ENCODE data around the gene LRRC74A.

Gene LRRC74A

DNA sequence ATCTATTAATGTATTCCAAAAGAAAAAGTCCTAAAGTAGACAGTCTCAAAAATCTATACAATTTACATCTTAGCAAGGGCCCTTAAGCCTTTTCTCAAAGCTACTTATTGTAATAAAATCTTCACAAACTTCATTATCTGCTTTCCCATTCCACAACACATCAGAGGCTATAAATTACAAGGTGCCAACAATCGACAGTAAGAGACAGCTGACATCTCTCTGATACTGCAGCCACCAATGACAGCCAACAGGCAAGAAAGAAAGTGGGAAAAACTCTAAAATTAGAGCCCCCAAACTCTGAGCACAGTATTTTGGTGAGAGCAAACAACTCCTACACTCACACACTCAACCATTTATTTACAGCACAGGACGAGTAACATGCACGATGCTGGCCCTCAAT is 15.7 kb upstream of the LRRC74A start:
- DNase-seq (ENCODE audit: low read depth in 1 of 2, low spot score in 1 of 2) = no peak

DNA sequence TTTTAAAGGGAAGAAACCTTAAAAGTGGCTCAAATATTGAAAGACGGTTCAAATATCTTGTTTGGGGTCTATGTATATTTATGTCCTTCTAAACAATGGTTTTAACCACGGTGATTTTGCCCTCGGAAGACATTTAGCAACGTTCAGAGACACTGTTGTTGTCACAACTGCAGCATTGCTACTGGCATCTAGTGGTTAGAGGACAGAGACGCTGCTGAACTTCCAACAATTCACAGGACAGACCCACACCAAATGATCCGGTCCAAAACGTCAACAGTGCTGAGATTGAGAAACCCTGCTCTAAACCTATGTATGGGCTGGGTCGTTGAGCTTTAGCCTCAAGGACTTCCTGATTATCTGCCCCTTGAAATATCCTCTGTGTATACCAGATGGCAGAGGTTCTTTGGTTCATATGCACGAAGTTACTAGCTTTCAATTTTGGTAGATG is 15.2 kb upstream of the LRRC74A start:
- DNase-seq (ENCODE audit: low read depth in 1 of 2, low spot score in 1 of 2) = no peak

DNA sequence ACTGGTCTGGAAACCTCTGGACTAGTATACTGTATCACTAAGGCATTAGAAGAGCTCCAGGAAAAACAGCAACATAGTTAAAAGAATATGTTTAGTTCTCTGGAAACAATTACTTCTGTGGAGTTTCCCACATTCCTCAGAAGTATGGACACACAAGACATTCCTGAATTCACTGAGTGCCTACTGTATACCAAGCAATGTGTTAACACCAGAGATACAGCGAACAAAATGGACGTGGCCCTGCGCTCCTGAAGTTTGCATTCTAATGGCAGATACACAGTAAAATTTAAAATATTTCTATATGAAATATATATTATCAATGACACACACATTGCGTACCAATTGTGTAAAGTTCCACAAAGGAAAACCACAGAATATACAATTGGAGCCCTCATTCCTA is 14.6 kb upstream of the LRRC74A start:
- no peak for DNase-seq (ENCODE audit: low read depth in 1 of 2, low spot score in 1 of 2)

DNA sequence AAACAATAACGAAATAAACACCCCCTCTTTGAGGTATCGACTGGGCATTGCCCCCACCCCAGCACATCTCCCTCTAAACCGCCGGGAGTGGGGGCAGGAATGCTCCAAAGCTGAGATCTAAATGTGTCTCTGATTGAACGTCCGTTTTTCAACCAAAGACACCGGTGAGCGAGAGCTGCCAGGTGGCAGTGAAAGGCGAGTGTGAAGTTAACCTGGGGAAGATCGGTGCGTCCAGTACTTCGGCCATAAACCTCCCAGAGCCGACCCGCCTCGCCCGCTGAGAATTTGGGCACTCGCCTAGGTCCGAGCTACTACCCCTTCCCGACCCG is 14.2 kb upstream of the LRRC74A start:
- no peak for DNase-seq (ENCODE audit: low read depth in 1 of 2, low spot score in 1 of 2)

DNA sequence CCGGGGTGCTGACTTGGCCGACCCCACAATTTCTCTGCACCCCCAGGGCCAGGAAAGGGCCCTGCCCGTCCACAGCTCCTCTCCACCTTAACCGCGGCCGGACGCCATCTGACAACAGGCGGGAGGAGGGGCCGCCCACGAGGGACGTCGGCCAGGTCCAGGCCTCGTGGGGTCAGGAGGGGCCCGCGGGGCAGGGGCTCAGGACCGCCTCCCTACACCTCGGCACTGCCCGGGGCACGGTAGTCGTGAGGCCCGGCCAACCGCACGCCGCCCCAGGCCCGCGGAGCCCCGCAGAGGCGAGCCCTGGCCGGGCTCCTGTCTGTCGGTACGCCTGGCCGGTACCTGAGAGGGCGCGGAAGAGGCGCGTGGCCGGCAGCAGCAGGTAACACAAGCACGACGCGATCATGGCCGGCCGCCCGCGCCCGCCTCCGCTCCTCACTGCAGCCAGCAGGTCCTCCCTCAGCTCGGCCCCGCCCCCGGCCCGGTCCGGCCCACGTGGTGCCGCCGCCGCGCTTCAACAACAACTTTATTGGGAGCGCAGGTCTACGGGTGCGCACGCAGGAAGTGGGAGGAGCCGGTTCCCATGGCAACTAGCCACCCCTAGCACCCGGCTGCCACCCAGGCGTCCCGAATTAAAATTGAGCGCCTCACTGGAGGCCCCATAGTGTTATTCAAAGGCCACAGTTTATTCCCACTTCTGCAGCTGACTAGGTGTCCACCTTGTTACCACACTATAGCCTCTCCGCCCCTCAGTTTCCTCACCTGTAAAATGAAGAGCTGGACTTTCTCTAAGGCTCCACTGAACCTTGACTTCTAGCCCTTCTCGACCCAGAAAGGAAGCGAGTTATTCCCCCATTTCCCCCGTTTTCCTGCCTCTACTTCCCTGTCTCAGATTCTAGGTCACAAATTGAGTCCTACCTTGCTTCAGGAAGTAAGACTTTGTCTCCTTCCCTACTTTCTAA is 13.5 kb upstream of the LRRC74A start, which contains the start of gene ANGEL1:
Gene ANGEL1, minus strand, starts transcription at position 461 of the 962 bp plus-strand sequence. Its CDS starts 55 bp downstream, at position 406.
- DNase-seq (ENCODE audit: low read depth in 1 of 2, low spot score in 1 of 2) = peak; percentile 96 to 98

DNA sequence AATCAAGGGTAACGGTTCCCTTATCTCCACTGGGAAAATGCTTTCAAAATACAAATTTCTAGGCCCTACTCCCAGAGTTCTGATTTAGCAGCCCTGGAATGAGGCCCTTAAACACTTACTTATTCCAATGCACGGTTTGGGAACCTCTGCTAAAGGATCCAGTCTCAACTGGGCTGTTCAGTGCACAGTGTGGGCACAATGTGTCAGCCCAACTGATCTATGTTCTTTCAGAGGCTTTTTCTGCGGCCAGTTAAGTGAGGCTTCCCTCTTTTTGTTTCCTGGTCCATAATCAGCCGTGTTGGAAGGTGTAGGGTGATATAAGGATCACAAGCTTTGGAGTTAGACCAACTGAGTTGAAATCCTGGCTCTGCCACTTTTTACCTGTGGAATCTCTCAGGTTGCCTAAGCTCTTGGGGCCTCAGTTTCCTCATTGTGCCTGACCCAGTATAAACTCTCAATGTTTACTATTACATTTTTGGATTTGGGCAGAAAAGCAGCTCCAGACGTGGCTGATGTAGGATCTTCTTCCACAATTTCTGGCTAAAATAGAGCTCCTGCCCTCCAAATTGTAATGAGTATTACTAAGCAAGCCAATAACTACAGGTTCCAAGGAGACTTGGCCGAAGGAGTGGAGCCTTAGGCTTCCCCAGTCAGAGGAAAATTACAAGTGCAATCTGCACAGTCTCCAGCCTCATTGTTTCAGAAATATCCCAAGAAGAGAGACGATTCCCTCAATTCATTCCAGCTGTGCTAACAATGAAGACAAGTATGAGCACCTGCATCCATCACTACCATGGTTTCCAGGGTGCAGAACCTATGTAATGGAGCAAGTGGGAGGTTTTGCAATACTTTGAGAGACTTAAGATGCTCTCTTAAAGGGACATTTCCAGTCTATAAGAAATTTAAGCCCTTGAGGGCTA is 11.2 kb upstream of the LRRC74A start:
- DNase-seq (ENCODE audit: low read depth in 1 of 2, low spot score in 1 of 2) = no peak

DNA sequence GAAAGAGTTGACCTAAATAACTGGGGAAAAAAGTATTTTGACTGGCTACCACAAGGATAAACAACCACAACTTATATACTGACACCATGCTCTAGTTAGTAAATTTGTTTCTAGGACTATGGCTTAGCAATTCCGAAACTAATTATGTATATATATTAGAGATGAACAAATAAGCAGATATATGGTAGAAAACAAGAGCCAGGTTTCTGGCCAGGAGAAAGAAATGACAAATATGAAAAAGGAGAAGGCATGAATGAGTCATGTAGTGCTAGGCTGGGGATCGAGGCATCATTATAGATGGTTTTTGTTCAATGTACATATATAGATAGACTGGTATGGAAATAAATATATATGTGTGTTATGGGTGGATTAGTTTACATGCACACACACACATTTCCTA is 5.5 kb upstream of the LRRC74A start:
- no peak for DNase-seq (ENCODE audit: low read depth in 1 of 2, low spot score in 1 of 2)

DNA sequence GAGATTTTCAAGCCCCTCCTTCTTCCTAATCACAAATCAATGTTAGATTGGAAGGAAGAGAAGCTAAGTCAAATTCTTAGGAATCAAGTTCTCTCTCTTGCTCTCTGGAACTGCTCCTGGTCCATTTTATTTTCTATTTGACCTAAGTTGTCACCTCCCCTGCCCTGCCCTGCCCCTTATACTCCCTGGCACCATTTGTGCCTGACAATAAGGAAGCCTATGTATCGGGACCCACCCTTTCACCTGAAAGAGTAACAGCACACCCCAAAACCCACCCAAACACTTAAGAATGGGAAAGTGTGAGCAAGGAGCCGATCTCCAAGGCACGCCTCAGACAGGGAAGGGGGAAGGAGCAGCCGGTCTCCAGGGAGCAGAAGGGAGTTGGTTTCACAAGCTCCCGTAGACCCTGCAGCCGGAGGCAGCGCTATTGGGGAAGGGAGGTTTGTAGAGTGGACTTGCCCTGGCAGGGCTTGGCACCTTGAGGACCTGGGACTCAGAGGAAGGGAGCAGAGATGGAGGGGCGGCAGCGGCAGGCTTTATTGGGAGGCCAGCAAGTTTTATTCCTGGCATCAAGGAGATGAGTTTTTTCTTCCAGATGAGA is 1.6 kb downstream of the LRRC74A start:
- DNase-seq (ENCODE audit: low read depth in 1 of 2, low spot score in 1 of 2) = no peak

DNA sequence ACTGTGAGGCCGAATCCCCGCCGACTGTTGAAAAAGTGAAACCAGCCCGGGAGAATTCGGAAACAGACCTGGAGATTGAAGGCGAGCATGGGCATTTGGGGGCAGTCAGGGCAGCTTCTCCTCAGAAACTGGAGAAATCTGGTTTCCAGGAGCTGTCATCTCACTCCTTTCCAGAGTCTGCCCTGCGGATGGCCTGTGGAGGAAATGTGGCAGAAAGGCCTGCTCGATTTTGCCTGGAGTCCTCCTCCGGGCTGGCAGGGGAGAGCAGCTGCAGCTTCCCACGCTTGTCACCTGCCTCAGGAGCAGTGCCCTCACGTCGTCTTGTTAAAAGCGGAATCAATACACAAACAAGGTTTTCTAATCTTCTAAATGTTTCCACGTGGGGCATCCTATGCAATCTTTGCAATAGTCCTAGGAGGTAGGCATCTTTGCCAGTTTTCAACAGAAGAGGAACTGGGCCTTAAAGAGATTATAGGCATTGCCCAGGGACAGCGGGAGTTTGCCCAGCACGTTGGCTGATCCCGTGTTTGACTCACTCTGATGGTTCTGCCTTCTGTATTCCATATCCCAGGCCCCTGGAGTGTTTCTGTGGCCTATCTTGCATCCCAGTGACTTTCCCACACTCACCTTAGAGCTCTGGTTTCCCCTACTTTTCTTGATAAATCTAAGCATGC is 2.3 kb downstream of the LRRC74A start:
- no peak for DNase-seq (ENCODE audit: low read depth in 1 of 2, low spot score in 1 of 2)

DNA sequence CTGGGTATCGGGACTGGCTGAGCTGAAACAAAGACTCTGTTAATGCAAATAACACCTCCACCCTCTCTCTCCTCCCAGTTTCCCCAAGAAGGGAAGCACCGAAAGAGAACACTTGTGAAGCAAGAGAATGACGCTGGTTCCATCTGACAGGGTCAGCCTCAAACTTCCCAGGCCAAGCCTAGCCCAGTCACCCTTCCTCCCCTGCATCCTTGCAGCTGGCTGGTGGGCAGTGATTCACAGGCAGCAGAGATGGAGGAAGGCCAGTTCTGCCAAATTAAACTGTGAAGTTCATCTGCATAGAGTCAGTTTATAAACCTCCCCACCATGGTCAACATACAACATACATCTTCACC is 2.8 kb downstream of the LRRC74A start:
- DNase-seq (ENCODE audit: low read depth in 1 of 2, low spot score in 1 of 2) = no peak

DNA sequence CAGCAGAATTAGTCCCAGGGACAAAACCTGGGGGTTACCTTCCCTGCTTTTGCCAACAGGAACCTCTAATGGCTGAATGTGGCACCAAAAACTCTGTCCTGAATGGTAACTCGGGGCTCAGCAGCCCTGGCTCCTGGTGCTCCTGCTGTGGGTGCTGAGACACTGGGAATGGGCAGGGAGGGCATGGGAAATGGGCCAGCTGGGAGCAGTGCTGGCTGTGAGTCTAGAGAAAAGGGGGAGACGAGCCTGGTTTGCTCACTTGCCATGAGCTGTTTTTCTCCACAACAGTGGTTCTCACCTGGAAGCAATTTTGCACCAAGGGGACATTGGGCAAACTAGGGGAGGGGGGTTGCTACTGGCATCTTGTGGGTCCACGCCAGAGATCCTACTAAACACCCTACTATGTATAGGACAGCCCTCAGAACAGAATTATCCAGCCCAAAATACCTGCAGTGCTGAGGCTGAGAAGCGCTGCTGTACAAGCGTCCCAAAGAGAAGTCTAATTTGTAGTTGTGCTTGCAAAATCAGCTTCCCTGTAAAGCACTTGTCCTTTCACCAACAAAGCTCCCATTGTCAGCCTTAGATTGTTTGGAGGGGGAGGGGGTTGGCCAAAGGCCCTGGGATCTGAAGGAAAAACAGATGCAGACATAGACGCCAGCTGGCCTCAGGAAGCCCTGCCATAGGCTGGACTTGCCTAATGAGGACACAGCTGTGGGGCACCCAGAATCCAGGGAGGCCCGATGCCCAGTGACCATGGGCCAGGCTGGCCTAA is 3.6 kb downstream of the LRRC74A start:
- DNase-seq (ENCODE audit: low read depth in 1 of 2, low spot score in 1 of 2) = no peak

DNA sequence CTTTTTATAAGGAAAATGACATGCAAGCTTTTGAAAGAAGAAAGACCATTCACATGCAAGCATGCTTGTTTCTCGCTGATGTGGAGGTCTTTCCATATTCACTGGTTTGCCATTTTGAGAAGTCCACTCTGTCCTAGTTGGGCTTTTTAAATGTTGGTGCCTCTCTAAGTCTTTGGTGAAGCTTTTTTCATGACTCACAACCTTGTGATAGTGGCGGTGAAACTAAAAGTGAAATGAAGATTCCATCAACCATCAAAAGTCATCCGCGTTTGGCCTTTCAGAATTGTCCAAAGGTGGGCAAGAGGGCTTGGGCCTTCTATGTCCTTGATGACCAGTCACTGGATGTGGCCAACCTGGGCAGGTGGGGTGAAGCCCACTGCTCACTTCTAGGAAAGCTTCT is 4.3 kb downstream of the LRRC74A start:
- no peak for DNase-seq (ENCODE audit: low read depth in 1 of 2, low spot score in 1 of 2)

DNA sequence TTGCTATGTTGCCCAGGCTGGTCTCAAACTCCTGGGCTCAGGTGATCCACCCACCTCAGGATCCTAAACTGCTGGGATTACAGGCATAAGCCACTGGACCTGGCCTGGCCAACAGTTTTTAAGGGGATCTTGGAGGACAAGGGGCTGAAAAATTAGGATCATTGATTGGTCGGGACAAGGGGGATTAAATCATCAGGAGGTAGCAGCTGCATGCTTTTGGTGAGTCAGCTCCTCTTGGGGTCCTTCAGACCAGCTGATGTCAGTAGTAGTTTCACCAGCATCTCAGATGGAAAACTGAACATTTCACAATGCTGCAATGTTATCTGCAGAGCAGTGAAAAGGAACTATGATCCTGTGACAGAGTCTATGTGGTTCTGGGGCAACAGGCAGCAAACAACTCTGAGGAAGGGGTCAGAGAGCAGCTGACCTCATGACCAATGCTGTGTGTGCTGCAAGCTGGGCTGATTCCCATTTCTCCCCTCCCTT is 6.3 kb downstream of the LRRC74A start:
- DNase-seq (ENCODE audit: low read depth in 1 of 2, low spot score in 1 of 2) = no peak

DNA sequence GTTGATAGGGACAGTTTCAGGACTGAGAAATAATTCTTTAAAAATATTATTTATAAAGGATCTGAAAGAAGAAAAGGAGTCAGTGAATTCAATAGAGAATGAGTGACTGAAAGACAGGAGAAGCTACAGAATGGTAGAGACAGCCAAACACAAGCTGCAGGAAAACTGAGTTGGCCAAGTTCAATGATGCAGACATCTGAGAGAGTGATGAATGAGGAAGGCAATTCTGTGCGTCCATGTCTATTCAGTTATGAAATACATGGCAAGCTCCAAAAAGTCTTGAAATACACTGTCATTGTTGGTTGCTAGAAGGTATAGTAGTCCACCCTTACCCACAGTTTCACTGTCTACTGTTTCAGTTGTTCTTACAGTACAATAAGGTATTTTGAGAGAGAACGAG is 6.8 kb downstream of the LRRC74A start:
- no peak for DNase-seq (ENCODE audit: low read depth in 1 of 2, low spot score in 1 of 2)

DNA sequence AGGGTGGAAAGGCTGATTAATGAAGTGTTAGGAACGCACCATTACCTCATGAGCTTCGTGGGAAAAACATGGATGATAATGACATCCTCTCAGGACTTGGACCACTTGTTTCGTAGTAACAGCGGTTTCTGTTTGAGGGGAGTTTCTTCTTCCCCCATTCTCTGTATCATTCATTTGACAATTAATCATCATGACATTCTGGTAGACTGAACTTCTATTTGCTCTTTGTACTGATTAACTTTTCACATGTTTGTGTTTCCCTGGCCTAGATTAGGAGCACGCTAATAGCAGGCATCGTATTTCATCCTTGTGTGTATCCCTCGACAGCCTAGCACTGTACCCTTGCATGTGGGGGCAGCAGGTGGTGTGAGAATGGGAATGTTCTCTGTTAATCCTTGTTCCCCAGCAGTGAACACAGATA is 8.0 kb downstream of the LRRC74A start:
- no peak for DNase-seq (ENCODE audit: low read depth in 1 of 2, low spot score in 1 of 2)

DNA sequence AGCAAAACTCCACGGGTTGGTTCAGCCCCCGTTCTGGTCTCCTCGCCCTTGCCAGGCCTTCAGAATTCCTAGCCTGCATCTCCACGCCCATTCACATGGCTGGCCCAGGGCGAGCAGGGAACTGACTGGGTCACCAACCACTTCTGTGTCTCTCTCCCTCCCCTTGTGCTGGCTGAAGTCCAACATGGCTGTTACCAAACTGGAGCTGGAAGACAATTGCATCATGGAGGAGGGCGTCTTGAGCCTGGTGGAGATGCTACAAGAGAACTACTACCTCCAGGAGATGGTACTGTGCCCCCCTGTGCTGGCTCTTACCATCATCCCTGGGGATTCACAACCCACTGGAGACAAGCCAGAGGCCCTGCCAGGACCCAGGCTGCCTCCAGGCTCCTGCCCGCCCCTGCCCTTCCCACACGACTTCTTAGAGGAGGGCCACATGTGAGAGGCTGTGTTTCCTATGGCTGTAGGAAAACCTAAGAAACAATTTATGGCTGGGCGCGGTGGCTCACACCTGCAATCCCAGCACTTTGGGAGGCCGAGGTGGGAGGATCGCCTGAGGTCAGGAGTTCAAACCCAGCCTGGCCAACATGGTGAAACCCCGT is 9.9 kb downstream of the LRRC74A start:
- DNase-seq (ENCODE audit: low read depth in 1 of 2, low spot score in 1 of 2) = no peak

DNA sequence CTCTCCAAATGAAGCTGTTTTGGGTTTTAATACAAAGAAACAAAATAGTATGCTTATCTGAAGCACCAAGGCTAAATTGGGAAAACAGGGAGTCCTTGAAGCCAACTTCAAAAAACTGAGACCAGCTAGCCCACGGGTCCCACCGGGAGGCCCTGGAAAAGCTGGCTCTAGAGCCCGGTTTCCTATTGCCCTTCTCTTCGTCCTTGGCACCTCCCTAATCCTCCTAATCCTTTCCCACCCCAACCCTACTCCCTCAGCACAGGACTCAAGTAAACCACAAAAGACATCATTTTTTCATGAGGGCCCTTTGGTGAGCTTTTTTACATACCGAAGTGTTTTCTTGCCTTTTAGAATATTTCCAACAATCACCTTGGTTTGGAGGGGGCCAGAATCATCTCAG is 11.3 kb downstream of the LRRC74A start:
- no peak for DNase-seq (ENCODE audit: low read depth in 1 of 2, low spot score in 1 of 2)

DNA sequence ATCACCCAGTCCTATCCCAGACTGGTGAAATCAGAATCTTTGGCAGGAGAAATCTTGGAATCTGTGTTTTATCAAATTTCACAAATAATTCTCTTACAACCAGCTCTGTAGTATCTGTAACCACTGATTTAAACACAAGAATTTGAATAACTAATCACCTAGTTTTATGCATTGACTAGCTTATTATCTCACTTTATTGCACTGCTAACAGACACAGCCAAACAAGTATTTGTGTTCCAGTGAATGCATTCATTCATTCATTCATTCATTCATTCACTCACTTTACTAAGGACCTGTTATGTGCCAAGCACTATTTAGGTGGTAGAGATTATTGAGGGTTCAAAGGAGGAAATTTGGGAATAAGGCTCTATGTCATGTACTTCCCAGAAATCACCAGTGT is 16.2 kb downstream of the LRRC74A start:
- DNase-seq (ENCODE audit: low read depth in 1 of 2, low spot score in 1 of 2) = no peak

DNA sequence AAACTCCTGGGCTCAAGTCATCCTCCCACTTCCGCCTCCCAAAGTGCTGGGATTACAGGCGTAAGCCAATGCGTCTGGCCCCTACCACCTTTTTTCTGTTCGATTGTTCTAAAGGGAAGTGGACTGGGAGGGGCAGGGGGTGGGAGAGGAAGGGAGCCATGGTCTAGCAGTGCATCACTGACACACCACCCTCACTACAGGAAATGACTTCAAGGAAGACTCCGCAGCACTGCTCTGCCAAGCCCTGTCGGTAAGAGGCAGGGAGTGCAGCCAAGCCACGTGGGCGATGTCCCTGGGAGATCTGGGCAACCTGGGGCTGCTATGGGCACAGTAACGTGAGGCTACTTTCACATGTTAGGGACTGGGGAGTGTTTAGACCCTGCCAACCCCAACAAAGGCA is 18.0 kb downstream of the LRRC74A start:
- peak; percentile 13 to 39 for DNase-seq (ENCODE audit: low read depth in 1 of 2, low spot score in 1 of 2)

Measured in activated T-helper 1 cell treated with anti-CD3 and anti-CD28 coated beads, Interleukin-2, amount 50 U/mL, for 16 hours (primary cell).